ENCODE data around the gene TK1.
A peak's percentile ranks its signal among the peaks of the same experiment; 100 is the strongest.

Gene TK1

GRCh38 chr17:78127239-78127887, 59.5 kb downstream of the TK1 start:
- Histone ChIP-seq H3K4me3 (ENCODE audit: low read length) (peak overlapping the region; percentile 79), H3K36me3 (ENCODE audit: insufficient read depth, low read depth, low read length) (peaks cover 14% of the 10 kb centered on the region), H3K9ac (ENCODE audit: low read depth, low read length) (peak overlapping the region; percentile 74)

GRCh38 chr17:78126895-78127238, 60.0 kb downstream of the TK1 start:
- Histone ChIP-seq H3K4me3 (ENCODE audit: low read length) (peak overlapping the region; percentile 79), H3K9me3 (ENCODE audit: insufficient read depth, low read depth, low read length) (no peaks in the 10 kb centered on the region), H3K36me3 (ENCODE audit: insufficient read depth, low read depth, low read length) (peaks cover 19% of the 10 kb centered on the region), H3K4me1 (ENCODE audit: insufficient read depth, low read length) (peaks cover 4% of the 10 kb centered on the region; the same call in 1 of the 2 replicates), H3K9ac (ENCODE audit: low read depth, low read length) (peak overlapping the region; percentile 74; the same call in 1 of the 2 replicates), H3K27ac (ENCODE audit: low read length) (no peak overlapping the region), H3K27me3 (ENCODE audit: insufficient read depth, low read length) (peaks cover 23% of the 10 kb centered on the region)

More at GRCh38 chr17:78127239-78127887, 59.5 kb downstream of the TK1 start:
- Histone ChIP-seq H3K27me3 (ENCODE audit: insufficient read depth, low read length) (peaks cover 27% of the 10 kb centered on the region), H3K27ac (ENCODE audit: low read length) (no peak overlapping the region), H3K9me3 (ENCODE audit: insufficient read depth, low read depth, low read length) (no peaks in the 10 kb centered on the region), H3K4me1 (ENCODE audit: insufficient read depth, low read length) (peaks cover 4% of the 10 kb centered on the region; the same call in 1 of the 2 replicates)

GRCh38 chr17:78125976-78126894, 60.6 kb downstream of the TK1 start:
- no peak overlapping the region for H3K4me3 ChIP-seq (ENCODE audit: low read length)
- peaks cover 21% of the 10 kb centered on the region for H3K36me3 ChIP-seq (ENCODE audit: insufficient read depth, low read depth, low read length)
- peaks cover 16% of the 10 kb centered on the region for H3K27me3 ChIP-seq (ENCODE audit: insufficient read depth, low read length)
- H3K9me3 ChIP-seq (ENCODE audit: insufficient read depth, low read depth, low read length) = no peaks in the 10 kb centered on the region
- no peak overlapping the region for H3K27ac ChIP-seq (ENCODE audit: low read length)
- no peak overlapping the region for H3K9ac ChIP-seq (ENCODE audit: low read depth, low read length)
- peaks cover 4% of the 10 kb centered on the region; the same call in 1 of the 2 replicates for H3K4me1 ChIP-seq (ENCODE audit: insufficient read depth, low read length)

GRCh38 chr17:78125138-78125913, 61.5 kb downstream of the TK1 start:
- Histone ChIP-seq H3K4me1 (ENCODE audit: insufficient read depth, low read length) (peaks cover 4% of the 10 kb centered on the region; the same call in 1 of the 2 replicates), H3K27ac (ENCODE audit: low read length) (no peak overlapping the region), H3K36me3 (ENCODE audit: insufficient read depth, low read depth, low read length) (peaks cover 21% of the 10 kb centered on the region), H3K4me3 (ENCODE audit: low read length) (no peak overlapping the region), H3K9me3 (ENCODE audit: insufficient read depth, low read depth, low read length) (no peaks in the 10 kb centered on the region), H3K9ac (ENCODE audit: low read depth, low read length) (no peak overlapping the region), H3K27me3 (ENCODE audit: insufficient read depth, low read length) (peaks cover 7% of the 10 kb centered on the region)

- Histone ChIP-seq H3K36me3 (ENCODE audit: insufficient read depth, low read depth, low read length) (peaks cover 21% of the 10 kb centered on the region), H3K9me3 (ENCODE audit: insufficient read depth, low read depth, low read length) (no peaks in the 10 kb centered on the region), H3K4me1 (ENCODE audit: insufficient read depth, low read length) (peaks cover 4% of the 10 kb centered on the region; the same call in 1 of the 2 replicates), H3K27me3 (ENCODE audit: insufficient read depth, low read length) (peaks cover 2% of the 10 kb centered on the region; the same call in 1 of the 2 replicates), H3K27ac (ENCODE audit: low read length) (no peak overlapping the region), H3K9ac (ENCODE audit: low read depth, low read length) (no peak overlapping the region), H3K4me3 (ENCODE audit: low read length) (no peak overlapping the region)
These were observed 62.1 kb downstream of the TK1 start for GRCh38 chr17:78124836-78125137.

All from iPS-20b (cell line).